Body of pancreas (tissue), 4 donors: ENCODE results near the gene MECR. TPM values are rescaled to one million over a fixed set of nuclear protein-coding genes. Genes with fewer than 3 reads are reported as not detected.

Experiments used
- ATAC-seq: fragments of 150-250 bp; one replicate; pipeline ENCODE4 v1.9.1; 2016
- DNase-seq, 4 donors: peaks; one replicate each; pipeline ENCODE4 v3.0.0-alpha.2; 2019
- H3K27ac ChIP-seq, 4 donors: fragments of 200-600 bp; sonication (generic); 1 replicate in 3 of 4; 2 replicates in 1 of 4; pipeline versions ENCODE4 v1.5.1 to v1.6.1; 2016 to 2019; ENCODE audit warnings: mild to moderate bottlenecking in 1 of 4, mixed read lengths in 1 of 4, moderate library complexity in 1 of 4
- H3K27me3 ChIP-seq, 2 donors: fragments of 200-600 bp; sonication (generic); one replicate each; pipeline ENCODE4 v1.6.0; 2016; ENCODE audit warnings: mild to moderate bottlenecking in 1 of 2
- H3K36me3 ChIP-seq, 2 donors: fragments of 200-600 bp; sonication (generic); replicated peaks in 1 of 2; 2 replicates each; pipeline ENCODE4 v1.5.1; 2016; ENCODE audit warnings: low read depth in 2 of 2; ENCODE audit not compliant: insufficient read depth in 1 of 2
- H3K4me1 ChIP-seq: fragments of 200-600 bp; sonication (generic); one replicate; pipeline ENCODE4 v1.6.0; 2016
- H3K4me3 ChIP-seq, 2 donors: fragments of 200-600 bp; sonication (generic); 1 replicate in 1 of 2; 2 replicates in 1 of 2; pipeline ENCODE4 v1.5.1; 2016 to 2019
- H3K9me3 ChIP-seq, 3 donors: fragments of 200-600 bp; sonication (generic); 1 replicate in 2 of 3; 2 replicates in 1 of 3; pipeline ENCODE4 v1.5.1; 2016
- POLR2A ChIP-seq, 3 donors: fragments of 450-650 bp; IDR thresholded peaks; one replicate each; pipeline ENCODE4 v1.6.1; 2016; ENCODE audit warnings: antibody characterized with exemption in 3 of 3, mild to moderate bottlenecking in 2 of 3
- WGBS, 2 donors: methylation state at CpG; one replicate each; pipeline ENCODE4 v1.1.5; 2017; 5-methylcytosine and 5-hydroxymethylcytosine counted together
- intact Hi-C: fragments of 100-400 bp; cut with DNase I; formaldehyde crosslinking; loops from one replicate; pipeline ENCODE4 v1.15.1; 2023
- total RNA-seq, 2 donors: library from RNA; depleted of rRNA; stranded (reverse); fragments of >200 nt; gene quantifications; one replicate each; pipeline ENCODE4 v1.1.0, GENCODE V29; 2016
- TF ChIP-seq, protein P1 (sequence below), 7 experiments: fragments of 450-650 bp in 4 of 7; fragments of 200-600 bp in 3 of 7; sonication (generic) in 3 of 7; IDR thresholded peaks; one replicate each; pipeline ENCODE4 v1.5.1; 2016 to 2019; ENCODE audit warnings: antibody characterized with exemption in 7 of 7

MECR gene
- total RNA-seq, 2 donors from 2014 or later = 10.6 to 30.7 TPM

DNA sequence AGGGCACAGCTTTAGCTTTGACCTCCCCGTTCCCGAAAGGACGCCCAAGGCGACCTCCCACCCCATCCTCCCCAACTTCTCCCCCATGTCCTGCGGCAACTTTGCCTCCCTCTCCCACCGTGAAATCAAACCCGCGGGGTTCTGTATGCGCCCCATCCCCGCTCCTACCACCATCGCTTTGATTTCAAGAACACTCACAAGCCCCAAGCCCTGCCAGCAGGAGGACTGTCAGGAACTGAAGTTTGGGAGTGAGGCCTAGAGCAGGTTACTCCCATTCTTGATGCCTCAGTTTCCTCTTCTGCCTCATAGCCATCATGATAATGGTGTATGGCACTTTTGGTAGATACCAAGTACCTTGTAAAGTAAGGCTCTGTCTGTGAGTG lies 7.9 kb upstream of the MECR start:
- H3K36me3 ChIP-seq = no peaks in the 10 kb centered on the region
- 63 to 73% methylated on average over 11 of the region's 11 CpGs for WGBS, 2 donors
- no peaks in the 10 kb centered on the region for H3K9me3 ChIP-seq
- TF ChIP-seq, protein P1, sequence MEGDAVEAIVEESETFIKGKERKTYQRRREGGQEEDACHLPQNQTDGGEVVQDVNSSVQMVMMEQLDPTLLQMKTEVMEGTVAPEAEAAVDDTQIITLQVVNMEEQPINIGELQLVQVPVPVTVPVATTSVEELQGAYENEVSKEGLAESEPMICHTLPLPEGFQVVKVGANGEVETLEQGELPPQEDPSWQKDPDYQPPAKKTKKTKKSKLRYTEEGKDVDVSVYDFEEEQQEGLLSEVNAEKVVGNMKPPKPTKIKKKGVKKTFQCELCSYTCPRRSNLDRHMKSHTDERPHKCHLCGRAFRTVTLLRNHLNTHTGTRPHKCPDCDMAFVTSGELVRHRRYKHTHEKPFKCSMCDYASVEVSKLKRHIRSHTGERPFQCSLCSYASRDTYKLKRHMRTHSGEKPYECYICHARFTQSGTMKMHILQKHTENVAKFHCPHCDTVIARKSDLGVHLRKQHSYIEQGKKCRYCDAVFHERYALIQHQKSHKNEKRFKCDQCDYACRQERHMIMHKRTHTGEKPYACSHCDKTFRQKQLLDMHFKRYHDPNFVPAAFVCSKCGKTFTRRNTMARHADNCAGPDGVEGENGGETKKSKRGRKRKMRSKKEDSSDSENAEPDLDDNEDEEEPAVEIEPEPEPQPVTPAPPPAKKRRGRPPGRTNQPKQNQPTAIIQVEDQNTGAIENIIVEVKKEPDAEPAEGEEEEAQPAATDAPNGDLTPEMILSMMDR (IDR thresholded peaks at IDR 0.05) = no peak
- no peak for TF ChIP-seq POLR2A (IDR thresholded peaks at IDR 0.05)
- peaks cover 23% of the 10 kb centered on the region for H3K4me1 ChIP-seq
- H3K27me3 ChIP-seq = no peaks in the 10 kb centered on the region
- DNase-seq = no peak
- H3K4me3 ChIP-seq = no peak overlapping the region
- H3K27ac ChIP-seq = peak overlapping the region; percentile 59 to 70 (median 64)
- intact Hi-C loops = no loop called here
- no peak for ATAC-seq

DNA sequence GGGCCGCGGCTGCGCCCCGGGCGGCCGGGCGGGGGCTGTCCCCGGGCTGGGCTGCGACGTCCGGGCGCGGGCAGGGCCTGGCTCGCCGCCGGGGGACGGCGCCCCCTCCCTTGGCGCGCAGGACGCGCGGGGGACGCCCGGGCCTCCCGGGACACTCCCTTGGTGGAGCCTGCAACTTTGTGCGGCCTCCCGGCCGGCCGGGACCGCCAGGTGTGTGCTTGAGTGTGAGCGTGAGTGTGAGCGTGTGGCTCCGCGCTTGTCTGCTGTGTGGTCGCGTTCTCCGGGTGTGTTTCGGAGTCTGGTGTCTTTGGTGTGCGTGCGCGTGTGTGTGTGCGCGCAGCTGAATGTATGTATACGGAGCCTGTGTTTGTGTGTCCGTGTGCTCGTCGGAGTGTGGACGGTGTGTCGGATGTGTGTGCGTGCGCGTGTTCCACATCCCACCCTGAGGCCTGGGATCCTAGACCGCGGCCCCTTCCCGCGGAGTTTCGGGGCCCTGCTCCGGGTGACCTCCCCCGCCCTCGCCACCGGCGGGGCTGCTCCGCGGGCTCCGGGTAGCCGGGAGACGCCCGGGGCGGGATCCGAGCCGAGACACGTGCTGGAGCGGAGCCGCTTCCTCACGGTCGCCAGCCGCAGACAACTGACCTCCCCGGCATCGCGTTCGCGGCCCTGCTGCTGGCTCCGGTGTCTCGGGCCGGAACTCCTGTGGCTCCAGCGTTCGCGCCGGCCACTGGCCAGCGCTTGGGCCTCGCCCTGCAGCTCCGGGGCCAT lies 7.3 kb upstream of the MECR start:
- no peaks in the 10 kb centered on the region for H3K9me3 ChIP-seq
- no peaks in the 10 kb centered on the region for H3K36me3 ChIP-seq
- TF ChIP-seq, protein P1 (IDR thresholded peaks at IDR 0.05) = peak in 1 of 7 experiments; percentile 0
- no peak for TF ChIP-seq POLR2A (IDR thresholded peaks at IDR 0.05)
- peak overlapping the region; percentile 59 to 74 (median 68) for H3K27ac ChIP-seq
- peak; percentile 23 for ATAC-seq
- intact Hi-C loops = no loop called here
- peaks cover 23% of the 10 kb centered on the region for H3K4me1 ChIP-seq
- 3 to 20% methylated on average over 8 to 85 of the region's 93 CpGs for WGBS, 2 donors
- H3K27me3 ChIP-seq = no peaks in the 10 kb centered on the region
- H3K4me3 ChIP-seq = no peak overlapping the region
- DNase-seq = peak; percentile 35 to 67 (median 54)

DNA sequence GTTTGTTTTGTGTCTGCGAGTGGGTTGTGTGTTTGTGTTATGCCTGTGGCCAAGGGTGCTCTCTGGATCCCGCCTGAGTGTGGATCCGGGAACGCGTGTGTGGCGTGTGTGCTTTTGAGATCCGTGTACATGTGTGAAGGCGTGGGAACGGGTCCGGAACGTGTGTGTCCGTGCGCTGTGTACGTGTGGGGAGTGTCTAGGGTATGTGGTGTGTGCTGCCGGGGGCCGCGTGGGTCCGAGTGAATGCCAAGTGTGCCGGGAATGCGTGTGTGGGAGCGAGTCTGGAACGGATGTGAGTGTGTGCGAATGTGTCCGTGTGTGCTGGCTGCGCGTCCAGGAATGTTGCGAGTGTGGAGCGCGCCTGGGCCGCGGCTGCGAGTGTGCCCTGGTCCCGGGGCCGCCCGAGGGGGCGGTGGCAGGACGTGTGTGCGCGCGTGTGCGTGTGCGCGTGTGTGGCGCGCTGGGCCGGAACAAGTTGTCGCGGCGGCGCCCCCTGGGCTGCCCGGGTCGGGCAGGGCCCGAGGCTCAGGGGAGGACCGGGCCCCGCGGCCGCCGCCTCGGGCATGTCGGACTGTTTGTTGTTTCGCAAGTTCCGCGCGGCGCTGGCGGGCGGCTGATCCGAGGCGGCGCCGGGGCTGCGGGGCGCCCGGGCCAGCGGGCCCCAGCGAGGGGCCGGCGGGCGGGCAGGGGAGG lies 6.5 kb upstream of the MECR start:
- Histone ChIP-seq H3K36me3 (no peaks in the 10 kb centered on the region), H3K27me3 (no peaks in the 10 kb centered on the region), H3K4me1 (peaks cover 23% of the 10 kb centered on the region), H3K27ac (peak overlapping the region; percentile 62 to 74 (median 71)), H3K4me3 (peak overlapping the region; percentile 37 to 45), H3K9me3 (no peaks in the 10 kb centered on the region)
- ATAC-seq (peak; percentile 36), DNase-seq (peak; percentile 50 to 67 (median 56))
- intact Hi-C loops = no loop called here
- peak; percentile 12 to 38 (median 24) for TF ChIP-seq POLR2A (IDR thresholded peaks at IDR 0.05)
- TF ChIP-seq, protein P1 (IDR thresholded peaks at IDR 0.05) = peak in 1 of 7 experiments; percentile 1
- WGBS, 2 donors = 0 to 1% methylated on average over 13 to 78 of the region's 79 CpGs

DNA sequence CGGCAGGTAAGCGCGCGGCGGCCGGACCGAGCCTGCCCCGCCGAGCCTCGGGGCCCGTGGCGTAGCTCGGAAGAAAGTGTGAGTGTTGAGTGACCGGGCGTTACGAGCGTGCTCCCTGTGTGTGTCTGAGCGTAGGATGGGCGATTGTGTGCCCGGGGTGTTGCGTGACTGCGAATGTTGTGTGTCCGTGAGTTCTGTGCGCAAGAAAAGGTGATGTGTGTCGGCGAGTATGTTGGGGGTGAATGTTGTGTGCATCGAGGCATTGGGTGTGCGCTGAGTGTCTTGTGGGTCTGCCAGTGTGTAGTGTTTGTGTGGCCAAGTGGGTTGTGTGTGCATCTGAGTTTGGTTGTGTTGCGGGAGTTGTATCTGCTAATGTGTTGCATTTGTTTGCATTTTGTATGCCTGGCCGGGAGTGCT lies 6.0 kb upstream of the MECR start:
- TF ChIP-seq, protein P1 (IDR thresholded peaks at IDR 0.05) = no peak
- TF ChIP-seq POLR2A (IDR thresholded peaks at IDR 0.05) = no peak
- H3K4me3 ChIP-seq = peak overlapping the region; percentile 37 to 45
- peaks cover 23% of the 10 kb centered on the region for H3K4me1 ChIP-seq
- H3K36me3 ChIP-seq = no peaks in the 10 kb centered on the region
- intact Hi-C loops = no loop called here
- no peaks in the 10 kb centered on the region for H3K9me3 ChIP-seq
- 1% methylated on average over 17 to 30 of the region's 30 CpGs for WGBS, 2 donors
- no peak for DNase-seq
- H3K27me3 ChIP-seq = no peaks in the 10 kb centered on the region
- peak overlapping the region; percentile 25 to 73 (median 64) for H3K27ac ChIP-seq
- no peak for ATAC-seq
